K562 (cell line): Measurements from ENCODE around the gene SLC48A1. TPM values are rescaled to one million over a fixed set of nuclear protein-coding genes. Genes with fewer than 3 reads are reported as not detected.

Experiments used
- ARID2 ChIP-seq: fragments of 450-650 bp; IDR thresholded peaks from 2 replicates; pipeline ENCODE4 v1.6.1; 2017; ENCODE audit warnings: antibody characterized with exemption, mild to moderate bottlenecking
- BCLAF1 ChIP-seq, 2 experiments: fragments of 450-650 bp in 1 of 2; IDR thresholded peaks; 2 replicates each; pipeline ENCODE4 v1.6.1; 2011 to 2017; ENCODE audit warnings: low read depth in 2 of 2, antibody characterized with exemption in 1 of 2, borderline replicate concordance in 1 of 2, low read length in 1 of 2, mild to moderate bottlenecking in 1 of 2, mixed read lengths in 1 of 2; ENCODE audit not compliant: control insufficient read depth in 1 of 2
- BCOR ChIP-seq: fragments of 450-650 bp; IDR thresholded peaks from 2 replicates; pipeline ENCODE4 v1.6.1; 2016
- CAMTA2 ChIP-seq: fragments of 250-450 bp; sonication (Bioruptor Pico); conservative IDR thresholded peaks from 2 replicates; pipeline ENCODE4 v1.5.1; 2022
- FOS ChIP-seq: IDR thresholded peaks from 3 replicates; pipeline ENCODE4 v1.6.1; 2011; ENCODE audit not compliant: insufficient read length; ENCODE audit errors: extremely low read depth
- GTF2E2 ChIP-seq: fragments of 200-800 bp; sonication (Bioruptor generic); IDR thresholded peaks from 2 replicates; pipeline ENCODE4 v1.6.1; 2016; ENCODE audit warnings: missing genetic modification characterization, missing compliant biosample characterization
- HOXB6 ChIP-seq: fragments of 250-450 bp; sonication (Bioruptor Pico); IDR thresholded peaks from 2 replicates; pipeline ENCODE4 v1.5.1; 2022; ENCODE audit warnings: mild to moderate bottlenecking, borderline replicate concordance
- PBX2 ChIP-seq, 2 experiments: IDR thresholded peaks in 1 of 2; conservative IDR thresholded peaks in 1 of 2; 2 replicates each; pipeline ENCODE4 v1.6.1; 2016; ENCODE audit warnings: low read depth in 2 of 2, mild to moderate bottlenecking in 1 of 2, missing compliant biosample characterization in 1 of 2, missing genetic modification characterization in 1 of 2, moderate library complexity in 1 of 2
- PRMT5 ChIP-seq: sonication (generic); formaldehyde crosslinking; IDR thresholded peaks from 2 replicates; pipeline ENCODE4 v1.5.0; 2020; ENCODE audit warnings: missing genetic modification reagents
- TSHZ1 ChIP-seq: fragments of 250-450 bp; sonication (Bioruptor Pico); IDR thresholded peaks from 2 replicates; pipeline ENCODE4 v1.4.0; 2020; ENCODE audit warnings: mild to moderate bottlenecking, moderate library complexity
- VEZF1 ChIP-seq: fragments of 200-800 bp; sonication (Bioruptor generic); IDR thresholded peaks from 2 replicates; pipeline ENCODE4 v1.6.1; 2017; ENCODE audit warnings: missing genetic modification characterization, missing compliant biosample characterization
- ZKSCAN3 ChIP-seq: fragments of 250-450 bp; sonication (Bioruptor Pico); IDR thresholded peaks from 2 replicates; pipeline ENCODE4 v1.4.0; 2020
- ZNF263 ChIP-seq: sonication (generic); formaldehyde crosslinking; IDR thresholded peaks from 2 replicates; pipeline ENCODE4 v1.8.0; 2022; ENCODE audit warnings: mild to moderate bottlenecking, missing genetic modification reagents, borderline replicate concordance
- ZNF512 ChIP-seq: IDR thresholded peaks from 2 replicates; pipeline ENCODE4 v1.6.1; 2016; ENCODE audit warnings: missing genetic modification characterization, missing compliant biosample characterization
- ZNF551 ChIP-seq: fragments of 250-450 bp; sonication (Bioruptor Pico); IDR thresholded peaks from 2 replicates; pipeline ENCODE4 v1.5.0; 2021; ENCODE audit warnings: mild to moderate bottlenecking, moderate library complexity
- polyA plus RNA-seq, 8 experiments: library from polyadenylated mRNA; depleted of rRNA in 4 of 8; stranded (reverse) in 5 of 8; unstranded in 3 of 8; fragments of >200 nt; fragmentation: Nextera tagmentation in 2 of 8; fragmentation: Illumina TruSeq in 1 of 8; extraction: Ambion mirVana in 2 of 8; extraction: Trizol in 1 of 8; gene quantifications; 2 replicates each; pipeline versions ENCODE4 v1.2.1 to v1.2.3, GENCODE V29; 2011 to 2014; ENCODE audit warnings: inconsistent platforms in 1 of 8, missing spikeins in 1 of 8
- total RNA-seq, 7 experiments: library from RNA; depleted of rRNA in 6 of 7; stranded (reverse); fragments of >200 nt in 6 of 7; fragmentation: Illumina TruSeq in 2 of 7; extraction: Trizol in 2 of 7; gene quantifications; 2 replicates each; pipeline versions ENCODE4 v1.2.1 to v1.2.3, GENCODE V29; 2011 to 2021; ENCODE audit warnings: low replicate concordance in 1 of 7

Gene SLC48A1
- total and polyA plus RNA-seq, 9 of the 15 experiments (the other 6 are each of a cell fraction or from before 2014, with no cell fraction given) = 10.7 to 37.5 (median 18.7) TPM

GRCh38 chr12:47828976-47829482 is 56.0 kb downstream of the SLC48A1 start (continued):
- no peak for TF ChIP-seq BCLAF1 (IDR thresholded peaks at IDR 0.05; ENCODE audit: borderline replicate concordance in 1 of 2, control insufficient read depth in 1 of 2, low read depth in 2 of 2, low read length in 1 of 2)
- no peak for TF ChIP-seq PBX2 (CRISPR knock-in tag; IDR thresholded peaks at IDR 0.05; ENCODE audit: low read depth)
- no peak for TF ChIP-seq PBX2 (tag; conservative IDR thresholded peaks at IDR 0.05; ENCODE audit: low read depth)
- no peak for TF ChIP-seq BCOR
- no peak for TF ChIP-seq GTF2E2
- TF ChIP-seq ARID2 = no peak
- TF ChIP-seq PRMT5 (CRISPR knock-in tag) = no peak
- TF ChIP-seq FOS = no peak
- peak; percentile 94 for TF ChIP-seq VEZF1 (CRISPR knock-in tag)
- no peak for TF ChIP-seq ZNF263 (CRISPR knock-in tag)
- TF ChIP-seq TSHZ1 (CRISPR knock-in tag) = no peak
- TF ChIP-seq ZNF512 (tag) = no peak
- no peak for TF ChIP-seq ZNF551 (CRISPR knock-in tag)
- no peak; the same call in 1 of the 2 replicates for TF ChIP-seq CAMTA2
- no peak for TF ChIP-seq HOXB6
- no peak for TF ChIP-seq ZKSCAN3 (CRISPR knock-in tag)
